GM12873 (cell line): ENCODE results near the gene SLC39A6.

Experiments
- TF ChIP-seq, protein P1 (sequence below): IDR thresholded peaks from 2 replicates; pipeline ENCODE4 v1.5.1; 2012; ENCODE audit warnings: low read depth, mild to moderate bottlenecking, moderate library complexity, low read length, control low read depth; ENCODE audit not compliant: insufficient read depth; ENCODE audit errors: missing control alignments

The SLC39A6 gene, protein sequence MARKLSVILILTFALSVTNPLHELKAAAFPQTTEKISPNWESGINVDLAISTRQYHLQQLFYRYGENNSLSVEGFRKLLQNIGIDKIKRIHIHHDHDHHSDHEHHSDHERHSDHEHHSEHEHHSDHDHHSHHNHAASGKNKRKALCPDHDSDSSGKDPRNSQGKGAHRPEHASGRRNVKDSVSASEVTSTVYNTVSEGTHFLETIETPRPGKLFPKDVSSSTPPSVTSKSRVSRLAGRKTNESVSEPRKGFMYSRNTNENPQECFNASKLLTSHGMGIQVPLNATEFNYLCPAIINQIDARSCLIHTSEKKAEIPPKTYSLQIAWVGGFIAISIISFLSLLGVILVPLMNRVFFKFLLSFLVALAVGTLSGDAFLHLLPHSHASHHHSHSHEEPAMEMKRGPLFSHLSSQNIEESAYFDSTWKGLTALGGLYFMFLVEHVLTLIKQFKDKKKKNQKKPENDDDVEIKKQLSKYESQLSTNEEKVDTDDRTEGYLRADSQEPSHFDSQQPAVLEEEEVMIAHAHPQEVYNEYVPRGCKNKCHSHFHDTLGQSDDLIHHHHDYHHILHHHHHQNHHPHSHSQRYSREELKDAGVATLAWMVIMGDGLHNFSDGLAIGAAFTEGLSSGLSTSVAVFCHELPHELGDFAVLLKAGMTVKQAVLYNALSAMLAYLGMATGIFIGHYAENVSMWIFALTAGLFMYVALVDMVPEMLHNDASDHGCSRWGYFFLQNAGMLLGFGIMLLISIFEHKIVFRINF

DNA sequence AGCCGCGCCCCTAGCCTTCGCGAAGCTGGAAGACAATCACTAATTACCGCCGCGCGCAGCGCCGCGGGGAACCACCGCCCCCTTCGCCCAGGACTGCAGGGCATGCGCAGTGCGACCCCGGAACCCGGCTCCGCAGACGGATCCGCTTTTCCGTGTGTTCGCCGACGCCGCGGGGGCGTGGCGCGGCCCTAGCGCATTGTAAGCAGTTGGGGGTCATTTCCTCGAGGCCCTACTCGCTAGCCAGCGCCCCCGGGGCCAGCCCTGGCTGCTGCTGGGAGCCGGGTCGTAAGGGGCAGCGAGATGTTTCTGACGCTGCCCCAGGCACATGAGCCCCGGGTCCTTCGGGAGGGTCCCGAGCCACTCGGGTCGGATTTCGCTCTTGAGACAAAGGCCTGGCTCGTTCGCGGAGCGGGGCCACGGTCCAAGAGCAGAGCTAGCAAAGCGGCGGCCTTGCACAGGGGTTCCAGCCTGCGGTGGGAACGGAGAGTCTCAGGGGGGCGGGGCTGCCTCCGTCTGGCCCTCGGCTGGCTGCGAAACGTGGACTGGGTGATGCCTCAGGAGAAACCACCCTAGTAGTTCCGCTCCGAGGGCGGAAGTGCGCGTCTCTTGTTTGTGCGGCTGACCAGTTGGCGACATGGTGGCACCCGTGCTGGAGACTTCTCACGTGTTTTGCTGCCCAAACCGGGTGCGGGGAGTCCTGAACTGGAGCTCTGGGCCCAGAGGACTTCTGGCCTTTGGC is at the start of gene SLC39A6, which contains the start of gene ELP2:
TSS of gene SLC39A6 (minus strand) at position 41 of the 739 bp plus-strand sequence. CDS start 2,333 bp downstream, outside the sequence.
TSS of gene ELP2 (plus strand) at position 600 of the 739 bp plus-strand sequence. CDS start at position 635, 35 bp downstream.
- TF ChIP-seq, protein P1, sequence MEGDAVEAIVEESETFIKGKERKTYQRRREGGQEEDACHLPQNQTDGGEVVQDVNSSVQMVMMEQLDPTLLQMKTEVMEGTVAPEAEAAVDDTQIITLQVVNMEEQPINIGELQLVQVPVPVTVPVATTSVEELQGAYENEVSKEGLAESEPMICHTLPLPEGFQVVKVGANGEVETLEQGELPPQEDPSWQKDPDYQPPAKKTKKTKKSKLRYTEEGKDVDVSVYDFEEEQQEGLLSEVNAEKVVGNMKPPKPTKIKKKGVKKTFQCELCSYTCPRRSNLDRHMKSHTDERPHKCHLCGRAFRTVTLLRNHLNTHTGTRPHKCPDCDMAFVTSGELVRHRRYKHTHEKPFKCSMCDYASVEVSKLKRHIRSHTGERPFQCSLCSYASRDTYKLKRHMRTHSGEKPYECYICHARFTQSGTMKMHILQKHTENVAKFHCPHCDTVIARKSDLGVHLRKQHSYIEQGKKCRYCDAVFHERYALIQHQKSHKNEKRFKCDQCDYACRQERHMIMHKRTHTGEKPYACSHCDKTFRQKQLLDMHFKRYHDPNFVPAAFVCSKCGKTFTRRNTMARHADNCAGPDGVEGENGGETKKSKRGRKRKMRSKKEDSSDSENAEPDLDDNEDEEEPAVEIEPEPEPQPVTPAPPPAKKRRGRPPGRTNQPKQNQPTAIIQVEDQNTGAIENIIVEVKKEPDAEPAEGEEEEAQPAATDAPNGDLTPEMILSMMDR, result peak; percentile 13

DNA sequence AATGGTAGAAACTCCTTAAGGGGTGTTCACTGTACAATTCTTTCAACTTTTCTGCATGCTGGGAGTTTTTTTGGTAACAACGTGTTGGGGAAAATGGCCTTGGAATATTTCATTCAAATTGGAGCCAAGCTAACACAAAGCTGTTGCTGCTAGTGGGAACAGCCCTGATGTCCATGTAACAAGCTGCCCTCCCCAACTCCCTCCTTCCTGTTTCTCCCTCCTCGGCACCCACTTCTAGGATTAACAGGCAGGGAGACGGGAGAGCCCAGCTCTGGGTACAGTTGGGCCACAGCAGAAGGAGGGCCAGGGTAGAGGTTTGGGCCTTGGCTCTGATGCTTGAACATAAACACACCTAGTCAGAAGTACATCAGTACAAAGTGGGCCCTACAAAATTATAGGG is 48.8 kb upstream of the SLC39A6 start:
- TF ChIP-seq, protein P1, result no peak

DNA sequence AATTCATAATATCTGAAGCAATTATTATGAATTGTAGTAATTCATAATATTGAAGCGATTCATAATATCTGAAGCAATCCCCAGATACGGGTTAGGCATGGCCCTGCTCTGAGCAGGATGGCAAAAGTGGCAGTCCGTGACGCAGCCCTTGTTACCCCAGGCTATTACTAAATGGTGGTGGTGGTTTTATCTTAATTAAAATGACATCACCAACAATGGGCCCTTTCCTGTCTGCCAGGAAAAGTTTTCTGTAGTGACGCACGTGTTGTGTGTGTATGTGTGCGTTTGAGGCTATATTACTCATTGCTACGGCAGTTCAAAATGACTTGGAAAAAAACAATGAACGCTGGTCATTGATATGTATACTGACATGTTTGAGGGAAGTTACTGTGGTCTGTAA is 47.6 kb upstream of the SLC39A6 start:
- TF ChIP-seq, protein P1, result no peak

DNA sequence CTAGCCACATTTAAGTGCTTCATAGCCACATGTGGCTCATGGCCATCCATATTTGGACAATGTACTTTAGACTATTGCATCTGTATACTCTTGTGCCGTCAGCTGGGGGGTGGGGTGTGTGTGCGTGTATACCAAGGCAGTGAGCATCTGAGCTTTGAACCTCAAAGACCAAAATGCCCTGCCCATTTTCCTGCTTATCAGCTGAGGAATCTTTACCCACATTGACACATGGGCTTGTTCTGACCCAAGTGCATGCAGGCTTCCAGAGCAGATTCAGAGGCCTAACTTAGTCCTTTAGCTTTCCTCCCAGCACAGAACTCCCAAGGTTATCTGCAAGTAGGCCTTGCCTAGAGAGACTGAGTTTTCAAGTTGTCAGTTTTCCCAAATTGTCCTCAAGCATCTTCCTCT is 47.0 kb upstream of the SLC39A6 start:
- TF ChIP-seq, protein P1, result no peak

DNA sequence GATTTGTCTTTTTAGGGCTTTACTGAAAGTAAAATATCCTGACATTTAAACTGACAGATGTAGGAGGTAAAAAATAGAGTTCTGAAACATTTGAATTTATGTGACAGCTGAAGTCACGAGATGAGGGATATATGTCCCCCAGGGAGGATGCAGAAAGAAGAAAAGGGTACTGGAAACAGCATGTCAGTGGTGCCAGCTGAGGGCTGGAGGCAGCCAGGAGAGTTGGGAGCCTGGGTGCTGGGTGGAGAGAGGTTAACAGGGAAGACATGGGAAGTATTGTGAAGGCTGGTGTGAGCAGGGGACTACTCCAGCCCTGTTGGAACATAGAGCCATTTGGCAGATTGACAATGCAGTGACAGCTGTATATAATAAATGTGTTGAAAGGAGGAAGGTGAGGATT is 46.3 kb upstream of the SLC39A6 start:
- TF ChIP-seq, protein P1, result no peak

DNA sequence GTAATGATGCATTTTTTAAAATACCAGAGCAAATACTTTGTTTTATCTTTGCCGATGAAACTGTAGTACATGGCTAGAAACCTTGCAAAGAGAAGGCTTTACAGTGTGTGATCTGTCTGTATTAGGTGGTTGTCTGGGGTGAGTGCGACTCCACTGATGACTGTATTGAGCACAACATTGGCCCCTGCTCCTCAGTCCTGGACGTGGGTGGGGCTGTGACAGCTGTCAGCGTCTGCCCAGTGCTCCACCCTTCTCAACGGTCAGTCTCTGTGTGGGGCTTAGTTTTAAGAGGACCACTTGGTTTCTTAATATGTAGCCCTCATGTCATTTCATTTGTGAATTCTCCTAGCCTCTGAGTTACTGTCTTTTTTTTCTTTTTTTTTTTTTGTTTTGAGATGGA is 40.8 kb upstream of the SLC39A6 start:
- TF ChIP-seq, protein P1, result no peak
